GM18907 (cell line): ENCODE measurements around the gene NOL6.
"Not testable (repeated sequence)": the region's sequence is repeated elsewhere in the genome, so short reads cannot be mapped to it uniquely, and the experiment has no call there.

ENCODE experiments used
- ATAC-seq: cut with Tn5 transposase; IDR thresholded peaks from one replicate; pipeline ENCODE4 v1.9.1; 2021; ENCODE audit warnings: mild to moderate bottlenecking, moderate library complexity; ENCODE audit not compliant: unreplicated experiment

NOL6 gene

GRCh38 chr9:33473643-33474352 lies at the start of gene NOL6:
NOL6 (minus strand) TSS chr9:33473924; CDS start chr9:33473842, 82 bp downstream.
- peak; percentile 98 for ATAC-seq

- not testable (repeated sequence) for ATAC-seq
Observed at GRCh38 chr9:33521861-33522260, 48.1 kb upstream of the NOL6 start.

GRCh38 chr9:33517934-33518577 lies 44.3 kb upstream of the NOL6 start:
- not testable (repeated sequence) for ATAC-seq

- no peak for ATAC-seq
Observed at GRCh38 chr9:33517373-33517772, 43.6 kb upstream of the NOL6 start.

- ATAC-seq: not testable (repeated sequence)
Observed at GRCh38 chr9:33516397-33516796, 42.7 kb upstream of the NOL6 start.

GRCh38 chr9:33515342-33515995 lies 41.7 kb upstream of the NOL6 start:
- not testable (repeated sequence) for ATAC-seq

GRCh38 chr9:33512535-33512934 lies 38.8 kb upstream of the NOL6 start:
- ATAC-seq: not testable (repeated sequence)

- not testable (repeated sequence) for ATAC-seq
Observed at GRCh38 chr9:33511184-33511517, 37.4 kb upstream of the NOL6 start.

GRCh38 chr9:33510262-33511183 lies 36.8 kb upstream of the NOL6 start:
- ATAC-seq: no peak

- no peak for ATAC-seq
Observed at GRCh38 chr9:33506626-33507370, 33.1 kb upstream of the NOL6 start.

GRCh38 chr9:33498387-33498786 lies 24.7 kb upstream of the NOL6 start:
- ATAC-seq: no peak

- ATAC-seq: not testable (repeated sequence)
Observed at GRCh38 chr9:33493819-33494218, 20.1 kb upstream of the NOL6 start.

GRCh38 chr9:33489066-33489465 lies 15.3 kb upstream of the NOL6 start:
- no peak for ATAC-seq

- ATAC-seq: not testable (repeated sequence)
Observed at GRCh38 chr9:33485312-33485711, 11.6 kb upstream of the NOL6 start.

GRCh38 chr9:33480976-33481375 lies 7.3 kb upstream of the NOL6 start:
- ATAC-seq: no peak

- ATAC-seq: no peak
Observed at GRCh38 chr9:33480106-33480505, 6.4 kb upstream of the NOL6 start.

GRCh38 chr9:33476503-33476902 lies 2.8 kb upstream of the NOL6 start:
- ATAC-seq: no peak

GRCh38 chr9:33475357-33475756 lies 1.6 kb upstream of the NOL6 start:
- no peak for ATAC-seq

GRCh38 chr9:33472881-33473615 lies 676 bp downstream of the NOL6 start:
- no peak for ATAC-seq
